Ovary (tissue), 9 donors: Measurements from ENCODE around the gene SECTM1. TPM values are rescaled to one million over a fixed set of nuclear protein-coding genes. Genes with fewer than 3 reads are reported as not detected.

Experiments used
- DNase-seq, 5 donors: peaks; one replicate each; pipeline ENCODE4 v3.0.0-alpha.2; 2019 to 2020
- H3K27ac ChIP-seq, 2 donors: fragments of 200-600 bp; one replicate each; pipeline versions ENCODE4 v1.5.1 to v1.8.0; 2019 to 2022
- H3K27me3 ChIP-seq: fragments of 200-600 bp; one replicate; pipeline ENCODE4 v1.8.0; 2022
- H3K36me3 ChIP-seq: fragments of 200-600 bp; sonication (generic); one replicate; pipeline ENCODE4 v1.5.1; 2019
- H3K4me1 ChIP-seq: one replicate; pipeline ENCODE4 v1.8.1; 2013; ENCODE audit warnings: mild to moderate bottlenecking, moderate library complexity; ENCODE audit not compliant: insufficient read depth
- H3K4me3 ChIP-seq: fragments of 200-600 bp; sonication (generic); one replicate; pipeline ENCODE4 v1.5.1; 2017
- H3K9me3 ChIP-seq, 2 donors: fragments of 200-600 bp in 1 of 2; sonication (generic) in 1 of 2; one replicate each; pipeline versions ENCODE4 v1.5.1 to v1.8.1; 2013 to 2019; ENCODE audit warnings: mild to moderate bottlenecking in 1 of 2, moderate library complexity in 1 of 2
- CTCF ChIP-seq, 3 donors: fragments of 450-650 bp in 2 of 3; fragments of 200-600 bp in 1 of 3; IDR thresholded peaks; one replicate each; pipeline versions ENCODE4 v1.5.1 to v1.8.0; 2016 to 2022; ENCODE audit warnings: antibody characterized with exemption in 3 of 3, mild to moderate bottlenecking in 1 of 3
- EP300 ChIP-seq: sonication (generic); formaldehyde crosslinking; IDR thresholded peaks from one replicate; pipeline ENCODE4 v1.6.1; 2017; ENCODE audit warnings: antibody characterized with exemption
- POLR2A ChIP-seq: fragments of 450-650 bp; IDR thresholded peaks from one replicate; pipeline ENCODE4 v1.6.1; 2017; ENCODE audit warnings: antibody characterized with exemption, mild to moderate bottlenecking, moderate library complexity
- WGBS, 3 donors: extraction: QIAGEN DNeasy Blood & Tissue Kit in 1 of 3; methylation state at CpG; one replicate each; pipeline versions ENCODE4 v1.1.5 to v1.1.7; 2013 to 2017; 5-methylcytosine and 5-hydroxymethylcytosine counted together
- intact Hi-C, 4 donors: fragments of 100-400 bp; cut with DNase I; formaldehyde crosslinking; loops; one replicate each; pipeline versions ENCODE4 v1.11.0 to v1.15.1; 2022 to 2023
- polyA plus RNA-seq, 2 donors: library from polyadenylated mRNA; stranded (reverse); fragments of 200-250 nt in 1 of 2; fragments of 350-450 nt in 1 of 2; fragmentation: Illumina TruSeq in 1 of 2; extraction: RNeasy Lipid Tissue Mini Kit (QIAGEN cat#74804) in 1 of 2; gene quantifications; one replicate each; pipeline ENCODE4 v1.2.3, GENCODE V29; 2013 to 2014
- total RNA-seq, 7 donors: library from RNA; depleted of rRNA in 2 of 7; stranded (reverse); fragments of >200 nt in 2 of 7; fragmentation: NEBNext Ultra II Directional in 3 of 7; extraction: Animal tissue kit (Norgen Biotek cat#: 25700) in 3 of 7; gene quantifications; one replicate each; pipeline versions ENCODE4 v1.1.0 to v1.2.4, GENCODE V29; 2016 to 2023
- donor health status: DM: no; HTN: no; CAD: no; lungs with moderate emphysema.
- donor health status: DM: no; HTN: no; CAD: no.
- donor health status: Bipolar disorder and iron deficiency.
- donor health status: DM: yes; HTN: yes; CAD: no.
- donor health status: DM: no; HTN: no; CAD: no.
- donor health status: DM: yes; HTN: yes; CAD: no.

Gene SECTM1
- total and polyA plus RNA-seq, 9 donors: 2.1 to 20.8 (median 7.9) TPM

DNA sequence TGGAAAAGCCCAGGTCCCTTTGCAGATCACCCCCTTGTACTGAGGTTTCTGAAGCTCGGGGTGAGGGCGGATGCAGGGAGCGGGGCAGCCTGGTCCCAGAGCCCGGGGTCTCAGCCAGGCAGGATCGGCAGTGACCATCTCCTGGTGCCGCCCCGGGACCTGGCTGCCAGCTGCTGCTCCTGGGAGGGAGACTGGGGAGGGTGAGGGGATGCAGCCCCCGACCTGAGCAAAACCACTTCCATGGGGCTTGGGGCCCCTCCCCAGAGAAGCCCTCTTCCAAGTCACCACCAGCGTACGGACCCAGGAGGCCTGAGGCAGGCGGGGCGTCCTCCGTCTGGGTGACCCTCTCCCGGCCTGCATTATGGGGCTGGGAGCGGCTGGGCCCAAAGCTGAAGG, 31.0 kb downstream of the SECTM1 start:
- no peak overlapping the region for H3K4me3 ChIP-seq
- H3K27ac ChIP-seq: no peak overlapping the region
- DNase-seq: no peak
- no peaks in the 10 kb centered on the region for H3K36me3 ChIP-seq
- no peak for TF ChIP-seq EP300
- no peak for TF ChIP-seq POLR2A
- no peak for TF ChIP-seq CTCF (IDR thresholded peaks at IDR 0.05)
- H3K4me1 ChIP-seq: peaks cover 7% of the 10 kb centered on the region
- WGBS, 3 donors: 92 to 97% (median 93%) methylated on average over 10 to 15 of the region's 15 CpGs
- intact Hi-C loops: no loop called here
- H3K9me3 ChIP-seq: no peaks in the 10 kb centered on the region
- H3K27me3 ChIP-seq: no peaks in the 10 kb centered on the region

DNA sequence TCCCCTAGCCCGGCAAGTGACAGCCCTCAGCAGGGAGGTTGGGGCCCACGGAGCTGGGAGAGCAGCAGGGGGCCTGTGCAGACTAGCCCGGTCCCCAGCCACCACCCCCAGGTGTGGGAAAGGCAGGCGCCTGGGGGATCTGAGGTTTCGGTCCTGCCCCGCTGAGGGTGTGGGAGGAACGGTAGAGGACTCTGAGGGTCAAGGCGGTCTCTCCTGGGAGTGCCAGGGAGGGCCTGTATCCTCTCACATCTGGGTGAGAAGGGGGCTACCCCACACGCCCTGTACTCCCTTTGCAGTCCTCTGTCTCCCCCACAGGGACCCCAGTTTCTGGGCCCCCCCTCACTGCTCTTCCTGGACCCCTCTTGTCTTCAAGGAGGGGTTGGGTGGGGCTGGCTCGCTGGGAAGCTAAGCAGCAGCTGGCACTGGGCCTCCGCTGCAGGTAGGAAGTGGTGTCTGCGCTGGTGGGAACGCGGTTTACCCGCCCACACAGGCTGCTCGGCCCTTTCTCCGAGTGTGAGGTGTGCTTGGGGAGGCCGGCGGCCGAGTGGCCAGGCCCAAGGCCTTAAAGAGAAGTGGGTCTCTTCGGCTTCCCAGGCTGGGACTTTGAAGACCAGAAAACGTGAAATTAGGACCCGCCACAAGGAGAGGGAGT, 31.5 kb downstream of the SECTM1 start:
- Histone ChIP-seq H3K27ac (peak overlapping the region in 1 of 2 donors; percentile 30), H3K27me3 (no peaks in the 10 kb centered on the region), H3K4me3 (no peak overlapping the region), H3K36me3 (no peaks in the 10 kb centered on the region), H3K4me1 (peaks cover 9% of the 10 kb centered on the region), H3K9me3 (no peaks in the 10 kb centered on the region)
- intact Hi-C loops: no loop called here
- TF ChIP-seq EP300 (no peak), CTCF (IDR thresholded peaks at IDR 0.05) (no peak), POLR2A (no peak)
- no peak for DNase-seq
- 82 to 91% (median 83%) methylated on average over 23 of the region's 23 CpGs for WGBS, 3 donors

DNA sequence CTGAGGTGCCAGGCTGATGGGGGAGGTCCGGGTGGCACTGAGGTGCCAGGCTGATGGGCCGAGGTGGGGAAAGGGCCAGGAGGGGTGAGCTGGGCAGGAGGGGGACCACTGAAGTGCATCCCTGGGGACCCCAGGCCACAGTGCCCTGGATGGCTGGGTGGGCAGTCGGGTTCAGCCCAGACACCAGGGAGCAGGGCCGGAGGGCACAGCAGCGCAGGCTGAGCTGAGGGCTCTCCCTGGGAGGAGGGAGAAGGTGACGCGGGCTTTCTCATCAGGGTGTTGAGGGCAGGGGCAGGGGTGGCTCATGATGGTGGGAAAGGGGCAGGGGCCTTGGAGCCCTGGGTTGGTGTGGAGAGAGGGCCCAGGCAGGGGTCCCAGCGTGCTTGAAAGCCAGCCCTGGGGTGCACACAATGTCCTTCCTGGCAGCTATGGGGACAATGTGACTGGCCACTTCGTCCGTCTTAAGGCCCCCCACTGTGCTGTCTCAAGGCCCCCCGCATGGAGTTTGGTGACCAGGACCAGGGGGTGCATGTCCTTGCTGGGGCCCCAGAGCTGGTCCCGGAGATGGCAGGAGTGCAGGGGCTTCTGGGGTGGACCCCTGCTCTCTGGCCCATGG, 32.2 kb downstream of the SECTM1 start:
- intact Hi-C loops: no loop called here
- 89 to 92% (median 91%) methylated on average over 12 of the region's 12 CpGs for WGBS, 3 donors
- no peak for DNase-seq
- Histone ChIP-seq H3K27ac (peak overlapping the region in 1 of 2 donors; percentile 30), H3K4me3 (no peak overlapping the region), H3K4me1 (peaks cover 9% of the 10 kb centered on the region), H3K36me3 (no peaks in the 10 kb centered on the region), H3K9me3 (no peaks in the 10 kb centered on the region), H3K27me3 (no peaks in the 10 kb centered on the region)
- TF ChIP-seq EP300 (no peak), POLR2A (no peak), CTCF (IDR thresholded peaks at IDR 0.05) (no peak)

GRCh38 chr17:82300707-82301270, 32.8 kb downstream of the SECTM1 start:
- WGBS, 3 donors: 39 to 49% (median 42%) methylated on average over 21 of the region's 21 CpGs
- Histone ChIP-seq H3K27ac (no peak overlapping the region), H3K4me3 (no peak overlapping the region), H3K4me1 (peaks cover 9% of the 10 kb centered on the region), H3K36me3 (no peaks in the 10 kb centered on the region), H3K27me3 (no peaks in the 10 kb centered on the region), H3K9me3 (no peaks in the 10 kb centered on the region)
- no peak for TF ChIP-seq EP300
- peak in 1 of 3 donors; percentile 48 for TF ChIP-seq CTCF (IDR thresholded peaks at IDR 0.05)
- no peak for TF ChIP-seq POLR2A
- intact Hi-C loops: no loop called here
- peak in 4 of 5 donors; percentile 54 to 71 (median 62) for DNase-seq
